ENCODE measurements around the gene TJP2.
A peak's percentile ranks its signal among the peaks of the same experiment; 100 is the strongest.

The TJP2 gene

DNA sequence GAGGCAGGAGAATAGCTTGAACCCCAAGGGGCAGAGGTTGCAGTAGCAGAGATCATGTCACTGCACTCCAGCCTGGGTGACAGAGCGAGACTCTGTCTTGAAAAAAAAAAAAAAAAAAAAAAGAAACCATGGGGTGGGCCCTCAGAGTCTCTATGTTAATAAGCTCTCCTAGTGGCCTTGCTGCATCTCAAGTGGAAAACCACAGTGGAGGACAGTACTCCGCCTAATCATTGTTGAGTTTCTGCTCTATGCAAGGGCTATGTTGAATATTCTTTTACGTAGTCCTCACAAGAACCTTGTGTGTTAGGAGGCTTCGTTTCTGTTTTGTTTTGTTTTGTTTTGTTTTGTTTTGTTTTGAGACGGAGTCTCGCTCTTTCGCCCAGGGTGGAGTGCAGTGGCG, 48.9 kb downstream of the TJP2 start:
- TF ChIP-seq, protein P1, sequence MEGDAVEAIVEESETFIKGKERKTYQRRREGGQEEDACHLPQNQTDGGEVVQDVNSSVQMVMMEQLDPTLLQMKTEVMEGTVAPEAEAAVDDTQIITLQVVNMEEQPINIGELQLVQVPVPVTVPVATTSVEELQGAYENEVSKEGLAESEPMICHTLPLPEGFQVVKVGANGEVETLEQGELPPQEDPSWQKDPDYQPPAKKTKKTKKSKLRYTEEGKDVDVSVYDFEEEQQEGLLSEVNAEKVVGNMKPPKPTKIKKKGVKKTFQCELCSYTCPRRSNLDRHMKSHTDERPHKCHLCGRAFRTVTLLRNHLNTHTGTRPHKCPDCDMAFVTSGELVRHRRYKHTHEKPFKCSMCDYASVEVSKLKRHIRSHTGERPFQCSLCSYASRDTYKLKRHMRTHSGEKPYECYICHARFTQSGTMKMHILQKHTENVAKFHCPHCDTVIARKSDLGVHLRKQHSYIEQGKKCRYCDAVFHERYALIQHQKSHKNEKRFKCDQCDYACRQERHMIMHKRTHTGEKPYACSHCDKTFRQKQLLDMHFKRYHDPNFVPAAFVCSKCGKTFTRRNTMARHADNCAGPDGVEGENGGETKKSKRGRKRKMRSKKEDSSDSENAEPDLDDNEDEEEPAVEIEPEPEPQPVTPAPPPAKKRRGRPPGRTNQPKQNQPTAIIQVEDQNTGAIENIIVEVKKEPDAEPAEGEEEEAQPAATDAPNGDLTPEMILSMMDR (IDR thresholded peaks at IDR 0.05; ENCODE audit: borderline replicate concordance, insufficient read depth, low read depth, low read length), result no peak
- H3K4me3 ChIP-seq (ENCODE audit: low read depth, low read length), result no peak overlapping the region

DNA sequence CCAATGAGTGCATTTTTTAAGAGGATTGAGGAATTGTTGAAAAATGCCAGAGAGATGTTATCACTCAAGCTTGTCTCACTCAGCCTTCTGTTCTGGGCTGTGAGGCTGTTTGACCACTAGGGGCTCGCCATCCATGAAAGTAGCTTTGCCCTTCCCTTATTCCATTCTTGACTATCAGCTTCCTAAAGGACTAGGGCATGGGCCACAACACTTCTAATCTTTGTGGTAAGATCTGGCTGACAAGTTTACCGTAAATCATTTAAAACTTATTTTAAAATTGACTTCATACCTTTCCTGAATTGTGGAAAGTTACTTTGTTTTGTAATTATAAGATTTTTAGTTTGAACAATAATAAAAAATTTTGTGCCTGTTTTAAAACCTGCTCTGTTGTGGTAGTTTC, 49.5 kb downstream of the TJP2 start:
- TF ChIP-seq, protein P1 (IDR thresholded peaks at IDR 0.05; ENCODE audit: borderline replicate concordance, insufficient read depth, low read depth, low read length), result peak; percentile 74
- no peak overlapping the region for H3K4me3 ChIP-seq (ENCODE audit: low read depth, low read length)

DNA sequence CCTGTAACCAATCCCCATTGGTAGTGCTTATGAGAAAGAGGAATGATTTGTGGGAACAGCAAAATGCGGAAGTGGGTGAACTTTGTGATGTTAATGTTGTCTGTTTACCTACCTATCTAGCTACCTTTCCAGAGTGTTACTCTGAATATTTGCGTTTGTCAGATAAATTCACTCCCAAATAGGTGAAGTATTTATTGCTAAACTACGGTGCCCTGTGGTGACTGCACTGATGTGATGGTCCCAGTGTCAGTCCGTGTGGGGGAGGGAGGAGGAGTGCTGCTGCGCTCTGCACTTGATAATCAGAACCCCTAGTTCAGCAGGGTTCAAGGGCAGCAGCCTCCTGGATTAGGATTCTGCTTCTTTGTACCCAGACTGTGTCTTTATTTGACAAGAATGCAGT, 55.3 kb downstream of the TJP2 start:
- TF ChIP-seq, protein P1 (IDR thresholded peaks at IDR 0.05; ENCODE audit: borderline replicate concordance, insufficient read depth, low read depth, low read length), result no peak
- no peak overlapping the region for H3K4me3 ChIP-seq (ENCODE audit: low read depth, low read length)

DNA sequence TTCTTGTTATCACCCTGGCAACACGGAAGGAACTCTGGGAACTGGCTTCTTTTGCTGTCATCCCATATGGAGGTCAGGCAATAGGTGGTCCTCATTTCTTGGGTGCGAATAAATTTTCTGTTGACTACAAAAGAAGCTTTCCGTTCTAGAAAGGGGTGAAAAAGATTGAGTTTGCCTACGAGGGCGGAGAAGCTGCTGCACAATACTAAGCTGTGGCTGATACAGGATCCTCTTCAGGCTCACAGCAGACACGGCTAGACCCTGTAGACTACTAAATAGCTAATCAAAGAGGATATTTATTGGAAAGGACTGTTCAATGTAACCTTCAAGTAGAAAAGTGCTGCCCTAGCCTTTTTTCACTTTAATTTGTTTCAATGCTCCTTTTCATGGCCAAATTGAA, 58.1 kb downstream of the TJP2 start:
- no peak overlapping the region for H3K4me3 ChIP-seq (ENCODE audit: low read depth, low read length)
- TF ChIP-seq, protein P1 (IDR thresholded peaks at IDR 0.05; ENCODE audit: borderline replicate concordance, insufficient read depth, low read depth, low read length), result no peak

DNA sequence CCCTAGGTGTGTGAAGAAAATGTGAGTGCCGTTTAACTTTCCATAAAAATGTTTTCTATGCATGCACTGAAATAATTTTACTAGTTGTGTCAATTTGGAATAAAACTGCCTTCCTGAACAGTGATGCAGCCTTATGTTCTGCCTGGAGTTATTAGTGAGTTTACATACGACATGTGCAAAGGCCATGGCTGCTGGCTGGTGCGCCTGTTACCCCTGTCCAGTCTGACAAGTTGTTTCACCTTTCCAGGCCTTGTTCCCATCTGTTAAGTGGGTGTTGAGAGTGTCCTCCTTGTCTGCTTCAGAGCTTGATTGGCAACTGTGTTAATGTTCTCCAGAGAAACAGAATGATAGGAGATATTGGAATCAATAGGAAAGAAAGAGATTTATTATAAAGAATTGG, 60.6 kb downstream of the TJP2 start:
- H3K4me3 ChIP-seq (ENCODE audit: low read depth, low read length), result no peak overlapping the region
- TF ChIP-seq, protein P1 (IDR thresholded peaks at IDR 0.05; ENCODE audit: borderline replicate concordance, insufficient read depth, low read depth, low read length), result no peak

DNA sequence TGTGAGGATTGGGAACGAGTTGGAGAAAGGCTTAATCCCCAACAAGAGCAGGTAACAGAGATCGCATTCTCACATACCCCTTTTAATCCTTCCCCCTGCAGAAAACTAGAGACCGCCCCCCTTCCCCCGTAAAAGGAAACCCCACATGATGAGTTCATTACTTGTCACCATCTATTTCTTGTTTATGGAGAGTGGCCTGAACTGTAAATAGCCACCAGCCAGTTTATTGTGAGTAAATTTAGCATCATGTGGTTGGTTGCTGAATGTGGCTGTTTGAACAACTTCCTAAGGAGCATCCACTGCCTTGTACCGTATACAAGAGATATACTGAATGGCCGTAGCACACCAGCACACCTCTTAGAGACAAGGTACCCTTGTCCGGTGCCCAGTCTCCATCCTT, 62.1 kb downstream of the TJP2 start:
- TF ChIP-seq, protein P1 (IDR thresholded peaks at IDR 0.05; ENCODE audit: borderline replicate concordance, insufficient read depth, low read depth, low read length), result no peak
- no peak overlapping the region for H3K4me3 ChIP-seq (ENCODE audit: low read depth, low read length)

DNA sequence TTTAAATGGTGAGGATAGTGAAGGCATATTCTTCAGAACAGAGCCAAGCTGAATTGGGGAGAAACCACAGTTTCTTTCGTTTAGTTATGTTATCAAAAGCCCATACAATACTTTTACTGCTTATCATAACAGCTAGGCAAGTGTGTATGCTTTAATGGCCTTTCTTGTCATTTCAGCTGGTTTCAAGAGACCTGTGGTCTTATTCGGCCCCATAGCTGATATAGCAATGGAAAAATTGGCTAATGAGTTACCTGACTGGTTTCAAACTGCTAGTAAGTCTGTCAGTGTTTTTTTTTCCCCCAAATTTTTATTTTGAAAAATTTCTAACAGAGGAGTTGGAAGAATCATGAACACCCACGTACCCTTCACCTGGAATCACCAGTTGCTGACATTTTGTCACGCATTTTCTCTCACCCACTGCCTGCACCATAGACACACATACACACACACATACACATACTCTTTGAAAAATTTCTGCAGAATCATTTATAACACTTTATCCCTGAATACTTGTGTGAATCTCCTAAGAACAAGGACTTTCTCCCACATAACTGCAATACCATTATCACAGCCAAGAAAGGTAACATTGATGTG, 63.7 kb downstream of the TJP2 start:
- no peak overlapping the region for H3K4me3 ChIP-seq (ENCODE audit: low read depth, low read length)
- TF ChIP-seq, protein P1 (IDR thresholded peaks at IDR 0.05; ENCODE audit: borderline replicate concordance, insufficient read depth, low read depth, low read length), result no peak
